Nephron progenitor cell (in vitro differentiated cells): ENCODE data around the gene SNED1.
"Not testable (repeated sequence)": the region's sequence is repeated elsewhere in the genome, so short reads cannot be mapped to it uniquely, and the experiment has no call there.

Experiments
- DNase-seq: peaks from one replicate; pipeline ENCODE4 v3.0.0; 2021
- H3K27ac Mint-ChIP-seq: 2 replicates; pipeline ENCODE4 v1.8.0; 2021; ENCODE audit warnings: mild to moderate bottlenecking, moderate library complexity, mixed read lengths
- H3K27me3 Mint-ChIP-seq: 2 replicates; pipeline ENCODE4 v1.8.0; 2021; ENCODE audit warnings: mild to moderate bottlenecking, low read depth, mixed read lengths; ENCODE audit not compliant: poor library complexity
- H3K36me3 Mint-ChIP-seq: 2 replicates; pipeline ENCODE4 v1.8.0; 2021; ENCODE audit warnings: low read depth, mixed read lengths
- H3K4me1 Mint-ChIP-seq: 2 replicates; pipeline ENCODE4 v1.8.0; 2021; ENCODE audit warnings: mixed read lengths
- H3K4me3 Mint-ChIP-seq: 2 replicates; pipeline ENCODE4 v1.8.0; 2021; ENCODE audit warnings: mild to moderate bottlenecking, moderate library complexity, mixed read lengths
- H3K9me3 Mint-ChIP-seq: 2 replicates; pipeline ENCODE4 v1.8.0; 2021; ENCODE audit warnings: mild to moderate bottlenecking, moderate library complexity, mixed read lengths
- CTCF ChIP-seq: fragments of 200-600 bp; sonication (generic); IDR thresholded peaks from 2 replicates; pipeline ENCODE4 v1.5.0; 2021; ENCODE audit warnings: antibody characterized with exemption

Gene SNED1

GRCh38 chr2:241088376-241088775 lies 90.0 kb downstream of the SNED1 start:
- no peaks in the 10 kb centered on the region for H3K27me3 Mint-ChIP-seq

GRCh38 chr2:241088791-241089732 lies 90.6 kb downstream of the SNED1 start:
- no peaks in the 10 kb centered on the region for H3K27me3 Mint-ChIP-seq

More at GRCh38 chr2:241088376-241088775, 90.0 kb downstream of the SNED1 start:
- no peak for TF ChIP-seq CTCF
- peaks cover 14% of the 10 kb centered on the region for H3K9me3 Mint-ChIP-seq
- H3K4me1 Mint-ChIP-seq = peaks cover 21% of the 10 kb centered on the region
- no peak for DNase-seq
- no peak overlapping the region for H3K4me3 Mint-ChIP-seq
- peaks cover 66% of the 10 kb centered on the region for H3K36me3 Mint-ChIP-seq
- peak overlapping the region; percentile 74 for H3K27ac Mint-ChIP-seq

GRCh38 chr2:241091201-241091600 lies 92.8 kb downstream of the SNED1 start:
- no peak for TF ChIP-seq CTCF
- H3K27ac Mint-ChIP-seq = peak overlapping the region; percentile 61
- peaks cover 56% of the 10 kb centered on the region for H3K36me3 Mint-ChIP-seq
- DNase-seq = no peak
- peaks cover 27% of the 10 kb centered on the region for H3K4me1 Mint-ChIP-seq
- H3K27me3 Mint-ChIP-seq = no peaks in the 10 kb centered on the region
- H3K9me3 Mint-ChIP-seq = peaks cover 3% of the 10 kb centered on the region
- no peak overlapping the region for H3K4me3 Mint-ChIP-seq

More at GRCh38 chr2:241088791-241089732, 90.6 kb downstream of the SNED1 start:
- Mint-ChIP-seq H3K27ac (no peak overlapping the region), H3K36me3 (peaks cover 66% of the 10 kb centered on the region), H3K4me1 (peaks cover 21% of the 10 kb centered on the region), H3K9me3 (peaks cover 14% of the 10 kb centered on the region), H3K4me3 (no peak overlapping the region)
- no peak for DNase-seq
- no peak for TF ChIP-seq CTCF

- Mint-ChIP-seq H3K4me3 (no peak overlapping the region), H3K36me3 (peaks cover 54% of the 10 kb centered on the region), H3K27me3 (no peaks in the 10 kb centered on the region), H3K9me3 (no peaks in the 10 kb centered on the region), H3K27ac (peak overlapping the region; percentile 61), H3K4me1 (peaks cover 27% of the 10 kb centered on the region)
- no peak for DNase-seq
- TF ChIP-seq CTCF = no peak
Measured at GRCh38 chr2:241091734-241092445, 93.5 kb downstream of the SNED1 start.

DNA sequence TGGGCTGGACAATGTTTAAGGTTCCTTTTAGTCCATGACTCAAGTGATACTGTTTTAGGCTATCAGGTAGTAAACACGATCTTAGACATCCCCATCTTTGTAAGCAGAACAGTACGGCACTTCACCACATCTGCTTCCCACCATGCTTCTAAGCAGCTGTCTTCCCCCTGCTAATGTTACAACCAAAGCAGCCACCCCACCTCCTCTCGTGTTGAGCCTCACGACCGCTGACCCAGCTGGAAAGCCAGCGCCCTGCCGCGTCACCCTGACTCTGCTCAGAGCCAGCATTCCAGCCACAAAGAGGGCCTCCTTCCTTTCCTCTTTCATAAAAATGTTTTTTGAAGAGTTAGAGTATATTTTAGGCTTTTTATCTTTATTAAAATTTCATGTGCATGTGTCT lies 94.3 kb downstream of the SNED1 start:
- no peaks in the 10 kb centered on the region for H3K27me3 Mint-ChIP-seq
- H3K9me3 Mint-ChIP-seq = no peaks in the 10 kb centered on the region
- TF ChIP-seq CTCF = no peak
- H3K36me3 Mint-ChIP-seq = peaks cover 53% of the 10 kb centered on the region
- peak overlapping the region; percentile 87 for H3K27ac Mint-ChIP-seq
- H3K4me1 Mint-ChIP-seq = peaks cover 27% of the 10 kb centered on the region
- H3K4me3 Mint-ChIP-seq = no peak overlapping the region
- no peak for DNase-seq

GRCh38 chr2:241093133-241093781 lies 94.8 kb downstream of the SNED1 start:
- H3K36me3 Mint-ChIP-seq = peaks cover 49% of the 10 kb centered on the region
- H3K9me3 Mint-ChIP-seq, DNase-seq, H3K27me3 Mint-ChIP-seq, H3K4me3 Mint-ChIP-seq: not testable (repeated sequence)
- H3K27ac Mint-ChIP-seq = peak overlapping the region; percentile 87
- peaks cover 27% of the 10 kb centered on the region for H3K4me1 Mint-ChIP-seq
